WI38 (cell line): Measurements from ENCODE around the gene NELL1.

Experiments used
- H3K4me3 ChIP-seq: 2 replicates; pipeline ENCODE4 v1.5.1; 2011; ENCODE audit warnings: low read depth, mild to moderate bottlenecking, control low read depth, low read length
- CTCF ChIP-seq: IDR thresholded peaks from 2 replicates; pipeline ENCODE4 v1.5.1; 2012; ENCODE audit warnings: low read depth, mild to moderate bottlenecking, control low read depth, low read length

Gene NELL1

GRCh38 chr11:21160140-21160539 is 490.8 kb downstream of the NELL1 start:
- TF ChIP-seq CTCF: no peak
- H3K4me3 ChIP-seq: no peak overlapping the region

GRCh38 chr11:21169639-21170038 is 500.3 kb downstream of the NELL1 start:
- no peak for TF ChIP-seq CTCF
- no peak overlapping the region for H3K4me3 ChIP-seq

- H3K4me3 ChIP-seq: no peak overlapping the region
- TF ChIP-seq CTCF: no peak
Observed at GRCh38 chr11:21173476-21173875, 504.1 kb downstream of the NELL1 start.

- H3K4me3 ChIP-seq: no peak overlapping the region
- TF ChIP-seq CTCF: no peak
Observed at GRCh38 chr11:21174781-21175180, 505.4 kb downstream of the NELL1 start.

DNA sequence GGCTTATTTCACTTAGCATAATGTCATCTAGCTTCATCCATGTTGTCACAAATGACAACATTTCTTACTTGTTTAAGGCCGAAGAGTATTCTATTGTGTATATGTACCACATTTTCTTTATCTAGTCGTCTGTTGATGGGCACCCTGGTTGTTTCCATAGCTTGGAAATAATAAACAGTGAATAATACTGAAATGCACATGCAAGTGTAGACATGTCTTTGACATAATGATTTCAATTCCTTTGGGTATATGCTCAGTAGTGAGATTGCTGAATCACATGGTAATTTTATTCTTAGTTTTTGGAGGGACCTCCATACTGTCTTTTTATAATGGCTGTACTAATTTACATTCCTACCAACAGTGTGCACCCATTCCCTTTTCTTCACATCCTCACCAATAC is 508.0 kb downstream of the NELL1 start:
- no peak for TF ChIP-seq CTCF
- H3K4me3 ChIP-seq: no peak overlapping the region

DNA sequence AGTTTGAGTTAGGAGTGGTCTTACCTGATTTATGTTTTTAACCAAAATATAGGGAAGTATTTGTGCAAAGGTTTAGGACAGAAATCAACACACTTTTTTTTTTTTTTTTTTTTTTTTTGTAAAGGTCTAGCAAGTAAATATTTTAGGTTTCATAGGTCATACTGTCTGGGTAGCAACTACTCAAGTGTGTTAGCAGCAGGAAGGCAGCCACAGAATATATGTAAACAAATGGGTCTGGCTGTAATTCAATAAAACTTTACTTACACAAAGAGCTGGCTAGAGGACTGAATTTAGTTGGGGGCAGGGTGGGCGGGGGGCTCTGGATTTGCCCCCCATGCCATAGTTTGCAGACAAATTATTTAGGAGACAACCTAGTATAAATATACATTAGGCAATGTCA is 510.4 kb downstream of the NELL1 start:
- TF ChIP-seq CTCF: no peak
- no peak overlapping the region for H3K4me3 ChIP-seq

DNA sequence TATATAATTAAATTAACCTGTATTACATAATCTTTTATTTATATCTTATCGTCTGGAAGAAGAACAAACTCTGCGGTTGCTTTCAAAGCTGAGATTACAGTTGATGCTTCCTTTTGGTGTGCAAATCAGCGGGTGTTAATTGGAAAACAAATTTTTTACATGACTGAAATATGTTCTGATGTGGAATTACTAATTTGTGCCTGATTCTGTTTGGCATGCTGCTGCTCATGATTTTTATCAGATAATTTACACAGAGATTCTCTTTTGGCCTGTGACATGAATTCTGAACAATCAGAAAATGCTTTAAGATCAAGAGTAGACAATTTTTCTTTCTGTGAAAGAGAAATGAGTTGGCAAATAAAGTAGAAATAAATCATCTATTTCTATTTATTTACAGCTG is 510.8 kb downstream of the NELL1 start:
- no peak for TF ChIP-seq CTCF
- no peak overlapping the region for H3K4me3 ChIP-seq
